Panc1 (cell line): Measurements from ENCODE around the gene DLG5. TPM values are rescaled to one million over a fixed set of nuclear protein-coding genes. Genes with fewer than 3 reads are reported as not detected.

Source experiments
- ATAC-seq: fragments of 200-7000 bp; cut with Tn5 transposase; 2 replicates; pipeline ENCODE4 v1.9.1; 2020; ENCODE audit warnings: mild to moderate bottlenecking, moderate library complexity
- BruUV-seq: library from RNA; stranded (reverse); fragments of 400-500 nt; replicated peaks from 2 replicates; lab custom pipeline; 2021; lab: Mats Ljungman, UMichigan
- CTCF ChIA-PET: fragments of 300-600 bp; sonication (Branson Sonifier 250); formaldehyde crosslinking; loops from one replicate; lab custom pipeline; 2022; ENCODE audit warnings: antibody characterized with exemption; lab: Charles Lee
- POLR2A ChIA-PET: fragments of 300-600 bp; sonication (Branson Sonifier 250); formaldehyde crosslinking; loops from one replicate; lab custom pipeline; 2022; ENCODE audit warnings: antibody characterized with exemption; lab: Charles Lee
- DNase-seq: peaks from one replicate; pipeline ENCODE4 v3.0.0-alpha.2; 2010; ENCODE audit warnings: low read depth, low spot score
- H3K27ac ChIP-seq: 2 replicates; pipeline ENCODE4 v1.5.1; 2011; ENCODE audit warnings: mild to moderate bottlenecking, low read length, inconsistent platforms
- H3K27me3 ChIP-seq: fragments of 200-500 bp; sonication (Bioruptor generic); 2 replicates; pipeline ENCODE4 v1.6.0; 2014; ENCODE audit warnings: low read length, inconsistent platforms; ENCODE audit not compliant: control insufficient read depth, insufficient read depth
- H3K36me3 ChIP-seq: fragments of 200-500 bp; sonication (Bioruptor generic); 2 replicates; pipeline ENCODE4 v1.5.1; 2014; ENCODE audit warnings: inconsistent platforms, mild to moderate bottlenecking, low read length, moderate library complexity; ENCODE audit not compliant: control insufficient read depth, insufficient read depth
- H3K4me1 ChIP-seq: 2 replicates; pipeline ENCODE4 v1.5.1; 2011; ENCODE audit warnings: inconsistent platforms, mild to moderate bottlenecking, low read length, moderate library complexity; ENCODE audit not compliant: control insufficient read depth, insufficient read depth
- H3K4me3 ChIP-seq, 2 experiments: 2 replicates each; pipeline ENCODE4 v1.5.1; 2011 to 2012; ENCODE audit warnings: low read depth in 2 of 2, low read length in 2 of 2, mild to moderate bottlenecking in 2 of 2, inconsistent platforms in 1 of 2, moderate library complexity in 1 of 2
- H3K9me3 ChIP-seq: fragments of 200-500 bp; sonication (Bioruptor generic); 2 replicates; pipeline ENCODE4 v1.5.1; 2014; ENCODE audit warnings: low read depth, mild to moderate bottlenecking, inconsistent platforms, low read length, moderate library complexity; ENCODE audit not compliant: control insufficient read depth, insufficient read depth
- POLR2AphosphoS5 ChIP-seq: IDR thresholded peaks from 2 replicates; pipeline ENCODE4 v1.6.1; 2012; ENCODE audit warnings: mild to moderate bottlenecking, low read depth, low read length, moderate library complexity
- SIN3A ChIP-seq: IDR thresholded peaks from 2 replicates; pipeline ENCODE4 v1.6.1; 2012; ENCODE audit warnings: low read depth, mild to moderate bottlenecking, low read length, moderate library complexity, borderline replicate concordance; ENCODE audit not compliant: insufficient read depth
- TCF7L2 ChIP-seq: IDR thresholded peaks from 2 replicates; pipeline ENCODE4 v1.6.1; 2011; ENCODE audit warnings: mild to moderate bottlenecking, low read depth, low read length, inconsistent platforms
- in situ Hi-C: cut with HindIII; loops from 2 replicates; pipeline ENCODE4 v1.10.0; 2016; ENCODE audit warnings: low sequenced_read_pairs, low pct_unique_long_range_greater_than_20kb
- intact Hi-C: fragments of 100-400 bp; cut with micrococcal nuclease; formaldehyde crosslinking; loops from one replicate; pipeline ENCODE4 v1.10.0; 2022; ENCODE audit not compliant: unreplicated experiment
- total RNA-seq: library from RNA; stranded (reverse); gene quantifications from one replicate; pipeline ENCODE4 v1.2.1, GENCODE V29; 2021; ENCODE audit not compliant: unreplicated experiment
- TF ChIP-seq, protein P1 (sequence below): fragments of 450-650 bp; IDR thresholded peaks from 2 replicates; pipeline ENCODE4 v1.5.1; 2017; ENCODE audit warnings: mild to moderate bottlenecking
- TF ChIP-seq, protein P2 (sequence below), 2 experiments: IDR thresholded peaks; 2 replicates each; pipeline ENCODE4 v1.6.1; 2011 to 2012; ENCODE audit warnings: low read depth in 2 of 2, control low read depth in 1 of 2, low read length in 1 of 2, mild to moderate bottlenecking in 1 of 2, moderate library complexity in 1 of 2; ENCODE audit not compliant: insufficient read depth in 1 of 2

DLG5 gene
- total RNA-seq, 1 experiment from 2014 or later: 85.6 TPM

DNA sequence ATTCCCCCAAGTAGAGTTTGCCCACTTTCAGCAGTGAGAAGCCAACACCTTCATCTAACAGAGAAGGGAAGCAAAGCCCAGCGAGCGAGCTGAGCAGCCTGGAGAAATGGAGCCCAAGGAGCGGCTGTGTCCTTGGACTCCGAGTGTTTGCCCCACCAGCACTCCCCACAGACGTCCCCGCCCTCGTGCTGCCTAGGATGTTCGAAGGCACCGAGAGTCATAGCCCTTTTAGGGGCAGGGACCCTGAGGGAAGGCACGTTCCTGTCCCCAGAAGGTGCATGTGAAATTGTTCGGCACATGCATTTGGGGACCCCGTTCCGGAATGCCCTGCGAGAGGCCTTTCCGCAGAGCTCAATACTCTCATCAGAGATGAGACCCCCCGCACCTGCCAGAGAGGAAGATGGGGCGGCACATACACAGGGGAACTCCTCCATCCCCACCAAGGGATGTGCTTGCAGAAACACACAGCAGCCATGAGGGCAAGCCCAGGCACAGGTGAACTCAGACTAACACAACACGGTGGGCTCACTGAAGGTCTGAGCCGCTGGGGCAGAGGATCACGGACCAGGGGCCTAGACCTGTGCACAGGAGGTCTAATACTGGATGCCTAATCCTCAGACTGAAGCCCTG lies 131.0 kb downstream of the DLG5 start:
- ATAC-seq (no peak), DNase-seq (no peak)
- no peak for TF ChIP-seq SIN3A
- no peak overlapping the region for H3K4me3 ChIP-seq
- in situ Hi-C loops: no loop called here
- no TSS peak for BruUV-seq
- CTCF ChIA-PET: no interaction called here
- no peaks in the 10 kb centered on the region for H3K27me3 ChIP-seq
- intact Hi-C loops: no loop called here
- H3K27ac ChIP-seq: no peak overlapping the region
- POLR2A ChIA-PET: no interaction called here
- no peaks in the 10 kb centered on the region for H3K9me3 ChIP-seq
- no peaks in the 10 kb centered on the region for H3K4me1 ChIP-seq
- peaks cover 8% of the 10 kb centered on the region; the same call in 1 of the 2 replicates for H3K36me3 ChIP-seq

DNA sequence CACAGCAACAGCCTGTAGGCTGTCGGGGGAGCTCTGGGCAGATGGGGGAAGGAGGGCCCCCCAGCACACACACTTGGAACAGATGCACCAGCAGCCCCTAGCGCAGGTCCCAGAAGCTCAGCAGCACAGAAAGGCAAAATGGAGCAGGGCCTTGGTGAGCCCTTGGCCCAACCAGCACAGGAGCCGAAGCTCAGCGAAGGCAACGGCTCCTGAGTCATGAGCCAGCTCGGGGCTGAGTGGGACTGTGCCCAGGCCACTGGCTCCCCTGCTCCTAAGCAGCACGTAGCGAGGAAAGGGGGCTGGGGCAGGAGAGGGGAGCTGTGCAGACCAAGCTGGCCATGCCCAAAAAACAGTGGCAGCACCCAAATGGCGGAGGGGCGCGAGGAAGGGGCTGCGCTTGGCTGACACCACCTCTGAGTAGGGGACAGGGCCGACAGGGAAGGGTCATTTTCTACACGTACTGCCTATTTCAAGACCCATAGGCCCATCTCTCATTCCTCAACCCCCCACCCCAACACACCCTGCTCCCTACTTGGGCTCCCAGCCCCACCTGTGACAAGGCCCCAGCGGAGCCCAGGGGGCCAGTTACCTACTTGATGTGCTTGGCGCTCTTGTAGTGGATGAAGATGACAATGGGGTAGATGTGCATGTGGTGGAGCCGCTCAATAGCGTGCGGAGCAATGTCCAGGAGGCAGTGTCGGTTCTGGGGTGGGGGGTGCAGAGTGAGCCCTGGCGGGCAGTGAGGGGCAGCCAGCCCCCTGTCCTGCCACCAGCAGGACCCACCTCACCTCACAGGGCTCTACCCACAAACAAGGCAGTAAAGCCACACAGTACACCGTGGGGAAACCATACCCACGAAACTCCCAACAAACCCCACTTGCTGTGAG lies 132.1 kb downstream of the DLG5 start:
- ChIA-PET CTCF (no interaction called here), POLR2A (no interaction called here)
- H3K4me1 ChIP-seq: no peaks in the 10 kb centered on the region
- no peaks in the 10 kb centered on the region for H3K9me3 ChIP-seq
- no peaks in the 10 kb centered on the region for H3K27me3 ChIP-seq
- no peak overlapping the region for H3K4me3 ChIP-seq
- BruUV-seq: no TSS peak
- no peak for ATAC-seq
- intact Hi-C loops: no loop called here
- H3K36me3 ChIP-seq: peaks cover 8% of the 10 kb centered on the region; the same call in 1 of the 2 replicates
- in situ Hi-C loops: no loop called here
- DNase-seq: no peak
- no peak overlapping the region for H3K27ac ChIP-seq
- TF ChIP-seq POLR2AphosphoS5 (no peak), TCF7L2 (no peak), SIN3A (no peak)
- TF ChIP-seq, protein P1, sequence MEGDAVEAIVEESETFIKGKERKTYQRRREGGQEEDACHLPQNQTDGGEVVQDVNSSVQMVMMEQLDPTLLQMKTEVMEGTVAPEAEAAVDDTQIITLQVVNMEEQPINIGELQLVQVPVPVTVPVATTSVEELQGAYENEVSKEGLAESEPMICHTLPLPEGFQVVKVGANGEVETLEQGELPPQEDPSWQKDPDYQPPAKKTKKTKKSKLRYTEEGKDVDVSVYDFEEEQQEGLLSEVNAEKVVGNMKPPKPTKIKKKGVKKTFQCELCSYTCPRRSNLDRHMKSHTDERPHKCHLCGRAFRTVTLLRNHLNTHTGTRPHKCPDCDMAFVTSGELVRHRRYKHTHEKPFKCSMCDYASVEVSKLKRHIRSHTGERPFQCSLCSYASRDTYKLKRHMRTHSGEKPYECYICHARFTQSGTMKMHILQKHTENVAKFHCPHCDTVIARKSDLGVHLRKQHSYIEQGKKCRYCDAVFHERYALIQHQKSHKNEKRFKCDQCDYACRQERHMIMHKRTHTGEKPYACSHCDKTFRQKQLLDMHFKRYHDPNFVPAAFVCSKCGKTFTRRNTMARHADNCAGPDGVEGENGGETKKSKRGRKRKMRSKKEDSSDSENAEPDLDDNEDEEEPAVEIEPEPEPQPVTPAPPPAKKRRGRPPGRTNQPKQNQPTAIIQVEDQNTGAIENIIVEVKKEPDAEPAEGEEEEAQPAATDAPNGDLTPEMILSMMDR: no peak
- TF ChIP-seq, protein P2, sequence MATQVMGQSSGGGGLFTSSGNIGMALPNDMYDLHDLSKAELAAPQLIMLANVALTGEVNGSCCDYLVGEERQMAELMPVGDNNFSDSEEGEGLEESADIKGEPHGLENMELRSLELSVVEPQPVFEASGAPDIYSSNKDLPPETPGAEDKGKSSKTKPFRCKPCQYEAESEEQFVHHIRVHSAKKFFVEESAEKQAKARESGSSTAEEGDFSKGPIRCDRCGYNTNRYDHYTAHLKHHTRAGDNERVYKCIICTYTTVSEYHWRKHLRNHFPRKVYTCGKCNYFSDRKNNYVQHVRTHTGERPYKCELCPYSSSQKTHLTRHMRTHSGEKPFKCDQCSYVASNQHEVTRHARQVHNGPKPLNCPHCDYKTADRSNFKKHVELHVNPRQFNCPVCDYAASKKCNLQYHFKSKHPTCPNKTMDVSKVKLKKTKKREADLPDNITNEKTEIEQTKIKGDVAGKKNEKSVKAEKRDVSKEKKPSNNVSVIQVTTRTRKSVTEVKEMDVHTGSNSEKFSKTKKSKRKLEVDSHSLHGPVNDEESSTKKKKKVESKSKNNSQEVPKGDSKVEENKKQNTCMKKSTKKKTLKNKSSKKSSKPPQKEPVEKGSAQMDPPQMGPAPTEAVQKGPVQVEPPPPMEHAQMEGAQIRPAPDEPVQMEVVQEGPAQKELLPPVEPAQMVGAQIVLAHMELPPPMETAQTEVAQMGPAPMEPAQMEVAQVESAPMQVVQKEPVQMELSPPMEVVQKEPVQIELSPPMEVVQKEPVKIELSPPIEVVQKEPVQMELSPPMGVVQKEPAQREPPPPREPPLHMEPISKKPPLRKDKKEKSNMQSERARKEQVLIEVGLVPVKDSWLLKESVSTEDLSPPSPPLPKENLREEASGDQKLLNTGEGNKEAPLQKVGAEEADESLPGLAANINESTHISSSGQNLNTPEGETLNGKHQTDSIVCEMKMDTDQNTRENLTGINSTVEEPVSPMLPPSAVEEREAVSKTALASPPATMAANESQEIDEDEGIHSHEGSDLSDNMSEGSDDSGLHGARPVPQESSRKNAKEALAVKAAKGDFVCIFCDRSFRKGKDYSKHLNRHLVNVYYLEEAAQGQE (IDR thresholded peaks at IDR 0.05; ENCODE audit: insufficient read depth in 1 of 2, low read depth in 2 of 2, low read length in 1 of 2): no peak
